HG03354 (cell line): Measurements from ENCODE around the gene AGRN.

Source experiments
- ATAC-seq: cut with Tn5 transposase; IDR thresholded peaks from one replicate; pipeline ENCODE4 v1.9.1; 2021; ENCODE audit warnings: mild to moderate bottlenecking; ENCODE audit not compliant: unreplicated experiment, poor library complexity, severe bottlenecking

AGRN gene

DNA sequence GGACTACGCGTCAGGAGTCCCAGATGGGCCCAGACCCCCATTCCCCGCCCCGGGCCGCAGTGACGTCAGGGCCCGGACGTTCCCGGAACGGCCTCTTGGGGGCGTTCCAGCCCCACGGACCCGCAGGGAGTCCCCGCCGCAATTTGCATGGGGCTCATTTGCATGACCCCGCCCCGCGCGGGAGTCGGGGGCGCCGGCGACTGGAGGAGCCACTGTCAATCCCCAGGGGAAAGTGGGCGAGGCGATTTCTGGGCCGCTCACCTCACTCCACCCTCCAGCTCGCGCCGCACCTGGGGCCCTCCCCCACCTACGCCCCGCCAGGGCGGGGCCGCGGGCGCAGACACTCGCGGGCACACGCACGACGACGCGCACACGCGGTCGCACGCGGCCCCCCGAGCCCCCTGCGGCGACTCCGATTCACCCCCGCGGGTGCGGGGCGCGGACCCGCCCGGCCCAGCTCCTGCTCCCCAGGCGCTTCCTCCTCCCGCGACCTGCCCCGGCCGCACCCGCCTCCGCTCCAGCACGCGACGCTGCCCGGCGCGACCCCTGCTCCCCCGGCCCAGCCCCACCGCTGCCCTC, 13.2 kb downstream of the AGRN start:
- ATAC-seq, result peak; percentile 85

DNA sequence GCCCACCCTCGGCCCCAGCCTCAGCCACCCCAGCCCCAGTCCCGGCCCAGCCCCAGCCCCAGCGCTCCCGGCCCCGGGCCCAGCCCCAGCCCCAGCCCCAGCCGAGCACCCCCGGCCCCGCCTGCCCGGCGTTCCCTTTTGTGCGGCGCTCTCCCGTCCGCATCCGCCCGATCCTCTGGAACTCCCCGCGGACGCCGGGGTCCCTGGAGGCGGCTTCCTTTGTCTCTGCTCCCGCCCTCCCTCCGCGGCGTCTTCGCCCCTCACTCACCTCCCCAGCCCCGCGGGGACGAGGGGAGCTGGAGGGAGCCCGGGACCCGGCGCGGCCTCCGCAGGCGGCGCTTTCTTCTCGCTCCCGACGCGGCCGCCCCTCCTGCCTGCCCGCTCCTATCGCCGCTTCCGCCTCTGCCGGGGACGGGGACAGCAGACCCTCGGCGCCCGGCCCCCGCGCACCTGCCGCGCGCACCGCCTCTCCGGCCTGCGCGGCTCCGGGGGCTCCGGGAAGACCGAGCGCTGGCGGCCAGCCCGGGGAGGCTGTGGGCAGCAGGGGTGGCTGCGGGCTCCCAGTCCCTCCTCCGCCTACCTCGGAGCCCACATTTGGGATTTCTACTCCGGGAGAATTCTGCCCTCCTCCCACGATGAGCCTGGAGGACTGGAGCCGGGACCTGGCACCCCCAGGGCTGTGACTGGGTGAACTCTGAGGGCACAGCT, 14.0 kb downstream of the AGRN start:
- ATAC-seq, result no peak

DNA sequence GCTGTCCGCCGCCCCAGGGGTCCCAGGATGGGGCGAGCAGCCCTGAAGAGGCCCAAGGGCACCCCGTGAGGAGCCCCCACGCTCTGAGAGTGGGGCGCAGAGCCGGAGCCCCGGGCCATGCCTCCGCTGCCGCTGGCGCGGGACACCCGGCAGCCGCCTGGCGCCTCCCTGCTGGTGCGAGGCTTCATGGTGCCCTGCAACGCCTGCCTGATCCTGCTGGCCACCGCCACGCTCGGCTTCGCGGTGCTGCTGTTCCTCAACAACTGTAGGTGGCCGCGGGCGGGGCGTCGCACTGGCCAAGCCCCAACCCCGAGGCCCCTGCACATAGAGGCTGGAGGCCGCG, 14.5 kb downstream of the AGRN start:
- no peak for ATAC-seq

DNA sequence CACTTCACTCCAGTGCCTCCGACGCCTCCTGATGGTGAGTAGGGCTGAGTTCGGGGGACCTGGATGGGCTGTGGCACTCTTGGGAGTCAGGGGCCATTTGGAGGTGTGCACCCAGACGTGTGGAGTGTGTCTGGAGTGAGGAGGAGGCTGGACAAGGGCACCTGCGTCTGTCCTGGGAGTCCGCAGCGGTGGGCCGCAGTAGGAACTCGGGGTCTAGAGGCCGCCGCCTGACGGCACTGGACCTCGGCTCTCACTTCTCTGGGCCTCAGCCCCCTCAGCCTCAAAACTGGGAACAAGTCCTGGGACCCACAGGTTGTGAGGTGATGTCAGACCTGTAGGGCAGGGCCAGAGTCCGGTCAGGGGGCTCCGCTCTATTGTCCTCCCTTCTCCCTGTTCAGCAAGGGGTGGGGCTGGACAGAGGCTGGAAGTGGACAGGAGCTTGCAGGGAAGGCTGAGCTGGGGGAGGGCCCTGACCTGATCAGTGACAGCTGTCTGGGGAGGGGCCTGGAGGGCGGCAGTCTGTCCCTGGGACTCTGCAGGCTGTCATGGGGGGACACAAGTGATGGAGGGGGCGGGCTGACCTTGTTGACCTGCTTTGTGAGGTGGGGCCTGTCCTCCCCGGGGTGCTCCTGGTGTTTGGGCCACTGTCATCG, 15.5 kb downstream of the AGRN start:
- no peak for ATAC-seq

DNA sequence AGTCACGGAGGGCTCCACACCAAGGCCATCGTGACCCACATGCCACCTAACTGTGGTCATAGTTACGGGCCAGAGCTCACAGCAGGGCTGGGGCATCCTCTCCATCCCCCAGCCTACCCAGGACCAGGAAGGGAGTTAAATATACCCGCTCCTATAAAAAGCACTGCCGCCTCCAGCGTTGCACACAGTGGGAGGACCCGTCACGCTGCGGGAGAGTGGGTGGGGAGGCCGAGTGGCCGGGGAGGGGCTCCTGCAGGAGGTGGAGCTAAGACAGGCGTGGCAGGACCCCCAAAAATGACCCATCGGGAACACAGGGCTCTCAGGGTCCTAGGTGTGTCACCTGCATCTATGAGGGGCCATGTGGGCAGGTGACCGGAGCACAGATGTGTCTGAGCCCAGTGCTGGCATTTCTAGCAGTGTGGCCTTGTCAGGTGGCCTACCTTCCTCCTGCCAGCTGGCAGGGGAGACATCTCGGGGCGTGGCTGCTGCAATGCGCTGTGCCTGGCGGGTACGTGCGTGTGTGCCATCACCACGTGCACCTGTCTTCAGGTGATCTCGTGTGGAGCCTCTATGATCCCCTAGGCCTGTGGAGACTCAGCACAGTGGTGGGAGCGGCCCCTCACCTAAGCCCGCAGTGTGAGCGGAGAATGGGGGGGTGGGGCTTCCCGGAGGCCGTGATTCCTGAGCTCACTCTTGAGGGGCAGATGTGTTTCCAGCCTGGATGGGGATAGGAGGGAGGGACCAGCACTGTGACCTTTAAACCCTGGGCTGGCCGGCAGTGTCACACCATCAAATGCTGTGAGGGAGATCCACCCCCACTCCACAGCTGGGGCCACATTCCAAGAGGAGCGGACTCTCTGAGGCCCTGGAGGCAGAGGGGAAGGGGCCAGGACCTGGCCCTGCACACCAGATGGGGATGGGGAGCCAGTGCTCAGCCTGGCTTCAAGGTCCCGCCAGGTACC, 17.7 kb downstream of the AGRN start:
- no peak for ATAC-seq

DNA sequence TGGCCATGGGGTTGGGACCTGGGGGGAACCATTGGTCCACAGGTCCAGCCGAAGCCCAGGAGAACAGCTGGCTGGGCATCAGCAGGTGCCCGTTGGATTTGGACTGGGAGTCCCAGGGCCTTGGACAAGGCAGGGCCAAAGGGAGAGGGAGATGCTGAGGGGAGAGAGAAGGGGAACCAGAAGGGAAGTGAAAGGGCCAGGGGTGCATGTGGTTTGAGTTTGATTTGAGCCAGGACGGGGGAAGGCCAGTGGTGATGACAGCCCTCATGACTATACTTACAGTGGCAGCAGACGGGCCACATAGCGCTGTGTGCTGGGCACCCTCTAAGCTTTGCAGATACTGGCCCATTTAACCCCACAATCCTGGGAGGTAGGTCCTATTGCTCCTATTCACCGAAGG, 18.8 kb downstream of the AGRN start:
- peak; percentile 34 for ATAC-seq

DNA sequence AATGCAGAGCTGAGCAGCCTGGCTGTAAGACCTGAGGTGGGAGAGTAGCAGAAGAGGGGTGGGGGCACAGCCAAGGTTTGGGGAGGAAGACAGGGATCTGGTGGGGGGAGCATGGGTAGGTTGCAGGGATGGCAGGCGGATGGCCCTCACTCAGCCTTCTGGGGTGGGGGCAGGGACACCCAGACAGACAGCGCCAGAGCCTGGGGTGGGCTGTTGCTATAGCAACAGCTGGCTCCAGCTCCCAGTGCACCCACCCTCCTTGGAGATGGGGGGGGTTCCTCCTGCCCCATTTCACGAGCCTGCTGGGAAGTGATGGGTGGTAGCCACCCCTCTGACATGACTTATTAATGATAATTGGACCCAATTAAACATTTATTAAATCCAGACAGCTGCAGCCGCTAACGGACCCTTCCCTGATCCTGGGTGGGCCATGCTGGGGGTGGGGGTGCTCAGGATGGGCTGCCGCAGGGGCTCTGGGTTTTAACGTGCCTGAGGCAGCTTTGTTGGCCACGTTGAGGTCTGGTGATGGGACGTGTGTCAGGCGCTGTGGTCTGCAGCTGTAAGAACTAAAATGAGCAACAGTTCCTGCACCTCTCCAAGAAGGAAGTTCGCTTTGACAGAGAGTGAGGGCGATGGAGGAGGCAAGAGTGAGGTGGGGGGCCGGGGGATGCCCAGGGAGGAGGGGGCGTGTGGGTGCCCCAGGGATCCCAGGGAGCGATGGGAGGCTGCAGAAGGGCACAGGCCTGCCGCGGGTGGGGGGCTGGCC, 19.4 kb downstream of the AGRN start:
- ATAC-seq, result no peak

DNA sequence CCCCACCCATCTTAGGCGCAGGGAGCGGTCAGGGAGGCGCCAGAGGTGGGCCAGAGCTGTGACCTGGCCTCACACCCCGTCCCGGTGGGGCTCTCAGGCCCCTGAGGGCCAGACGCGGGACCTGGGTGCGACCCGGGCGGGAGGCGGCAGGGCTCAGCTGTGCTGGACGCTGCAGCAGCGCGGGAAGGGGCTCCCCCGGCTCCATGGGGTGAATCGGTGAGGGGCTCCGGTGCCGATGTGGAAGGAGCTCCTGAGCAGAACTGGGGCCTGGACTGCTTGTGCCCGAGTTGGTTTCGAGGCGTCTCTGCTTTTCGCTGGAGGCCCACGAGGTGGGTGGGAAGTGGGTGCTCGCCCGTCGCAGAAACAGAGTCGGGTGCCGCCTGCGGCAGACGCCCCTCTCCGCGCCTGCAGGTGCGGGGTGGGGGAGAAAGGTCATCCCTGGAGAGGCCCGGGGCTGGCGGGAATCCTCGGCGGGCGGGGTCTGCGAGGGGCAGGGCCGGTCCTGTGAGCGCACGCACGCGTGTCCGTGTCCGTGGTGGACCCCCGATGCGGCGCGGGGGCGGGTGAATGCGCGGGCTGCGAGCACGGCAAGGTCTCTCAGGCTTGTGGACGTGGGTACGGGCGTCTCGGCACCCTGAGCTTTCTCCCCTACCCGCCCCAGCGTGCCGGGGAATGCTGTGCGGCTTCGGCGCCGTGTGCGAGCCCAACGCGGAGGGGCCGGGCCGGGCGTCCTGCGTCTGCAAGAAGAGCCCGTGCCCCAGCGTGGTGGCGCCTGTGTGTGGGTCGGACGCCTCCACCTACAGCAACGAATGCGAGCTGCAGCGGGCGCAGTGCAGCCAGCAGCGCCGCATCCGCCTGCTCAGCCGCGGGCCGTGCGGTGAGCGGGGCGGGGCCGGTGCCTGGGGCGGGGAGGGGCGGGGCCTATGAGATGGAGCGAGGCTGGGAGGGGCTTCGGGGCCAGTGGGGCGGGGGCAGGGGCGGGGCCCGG, 20.4 kb downstream of the AGRN start:
- peak; percentile 63 for ATAC-seq

DNA sequence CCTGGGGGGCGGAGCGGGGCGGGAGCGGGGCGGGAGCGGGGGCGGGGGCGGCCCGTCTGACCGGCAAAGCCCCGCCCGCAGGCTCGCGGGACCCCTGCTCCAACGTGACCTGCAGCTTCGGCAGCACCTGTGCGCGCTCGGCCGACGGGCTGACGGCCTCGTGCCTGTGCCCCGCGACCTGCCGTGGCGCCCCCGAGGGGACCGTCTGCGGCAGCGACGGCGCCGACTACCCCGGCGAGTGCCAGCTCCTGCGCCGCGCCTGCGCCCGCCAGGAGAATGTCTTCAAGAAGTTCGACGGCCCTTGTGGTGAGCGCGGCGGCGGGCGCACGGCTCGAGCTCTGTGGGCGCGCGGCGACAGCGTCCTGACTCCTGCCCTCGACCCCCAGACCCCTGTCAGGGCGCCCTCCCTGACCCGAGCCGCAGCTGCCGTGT, 21.2 kb downstream of the AGRN start:
- ATAC-seq, result no peak

DNA sequence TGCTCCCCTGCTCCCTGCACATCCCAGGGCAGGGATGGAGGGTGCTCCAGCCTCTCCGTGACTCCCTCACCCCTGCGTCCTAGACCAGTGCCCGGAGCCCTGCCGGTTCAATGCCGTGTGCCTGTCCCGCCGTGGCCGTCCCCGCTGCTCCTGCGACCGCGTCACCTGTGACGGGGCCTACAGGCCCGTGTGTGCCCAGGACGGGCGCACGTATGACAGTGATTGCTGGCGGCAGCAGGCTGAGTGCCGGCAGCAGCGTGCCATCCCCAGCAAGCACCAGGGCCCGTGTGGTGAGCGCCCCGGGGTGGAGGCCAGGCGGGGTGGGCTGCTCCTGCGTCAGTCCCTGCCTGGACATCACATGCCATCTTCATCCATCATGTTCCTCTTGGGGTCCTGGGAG, 22.0 kb downstream of the AGRN start:
- no peak for ATAC-seq

DNA sequence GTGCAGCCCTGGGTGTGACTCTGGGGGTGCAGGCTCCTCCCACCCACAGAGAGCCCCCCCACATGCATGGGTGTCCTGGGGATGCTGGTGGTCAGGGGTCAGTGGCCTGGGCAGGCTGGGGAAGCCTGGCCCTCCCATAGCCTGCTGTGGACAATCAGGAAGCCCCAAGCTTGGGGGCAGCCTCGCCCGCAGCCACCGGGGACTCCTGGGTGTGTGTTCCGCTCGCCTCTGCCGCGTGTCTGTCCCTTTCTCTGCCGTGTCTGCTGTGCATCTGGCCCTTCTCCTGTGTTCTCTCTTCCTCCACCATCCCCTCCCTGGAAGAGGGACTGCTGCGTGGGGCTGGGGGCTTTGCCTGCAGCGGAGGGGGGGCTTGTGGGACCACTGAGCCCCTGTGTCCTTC, 22.9 kb downstream of the AGRN start:
- no peak for ATAC-seq

DNA sequence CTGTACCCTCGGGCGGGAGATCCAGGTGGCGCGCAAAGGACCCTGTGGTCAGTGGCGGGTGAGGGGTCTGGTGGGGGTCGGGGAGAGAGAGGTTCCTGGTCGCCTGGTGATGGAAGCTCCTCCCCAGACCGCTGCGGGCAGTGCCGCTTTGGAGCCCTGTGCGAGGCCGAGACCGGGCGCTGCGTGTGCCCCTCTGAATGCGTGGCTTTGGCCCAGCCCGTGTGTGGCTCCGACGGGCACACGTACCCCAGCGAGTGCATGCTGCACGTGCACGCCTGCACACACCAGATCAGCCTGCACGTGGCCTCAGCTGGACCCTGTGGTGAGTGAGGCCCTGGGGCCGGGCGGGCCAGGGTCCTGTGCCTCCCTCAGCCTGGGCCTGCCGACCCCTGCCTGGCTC, 23.5 kb downstream of the AGRN start:
- no peak for ATAC-seq

DNA sequence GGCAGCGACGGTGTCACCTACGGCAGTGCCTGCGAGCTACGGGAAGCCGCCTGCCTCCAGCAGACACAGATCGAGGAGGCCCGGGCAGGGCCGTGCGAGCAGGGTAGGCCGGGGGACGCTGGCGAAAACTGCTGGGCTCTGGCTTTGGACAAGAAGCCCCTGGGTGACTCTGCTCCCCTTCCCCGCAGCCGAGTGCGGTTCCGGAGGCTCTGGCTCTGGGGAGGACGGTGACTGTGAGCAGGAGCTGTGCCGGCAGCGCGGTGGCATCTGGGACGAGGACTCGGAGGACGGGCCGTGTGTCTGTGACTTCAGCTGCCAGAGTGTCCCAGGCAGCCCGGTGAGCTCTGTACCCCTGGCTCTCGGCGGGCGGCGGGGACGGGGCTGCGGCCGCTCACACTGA, 24.0 kb downstream of the AGRN start:
- no peak for ATAC-seq

DNA sequence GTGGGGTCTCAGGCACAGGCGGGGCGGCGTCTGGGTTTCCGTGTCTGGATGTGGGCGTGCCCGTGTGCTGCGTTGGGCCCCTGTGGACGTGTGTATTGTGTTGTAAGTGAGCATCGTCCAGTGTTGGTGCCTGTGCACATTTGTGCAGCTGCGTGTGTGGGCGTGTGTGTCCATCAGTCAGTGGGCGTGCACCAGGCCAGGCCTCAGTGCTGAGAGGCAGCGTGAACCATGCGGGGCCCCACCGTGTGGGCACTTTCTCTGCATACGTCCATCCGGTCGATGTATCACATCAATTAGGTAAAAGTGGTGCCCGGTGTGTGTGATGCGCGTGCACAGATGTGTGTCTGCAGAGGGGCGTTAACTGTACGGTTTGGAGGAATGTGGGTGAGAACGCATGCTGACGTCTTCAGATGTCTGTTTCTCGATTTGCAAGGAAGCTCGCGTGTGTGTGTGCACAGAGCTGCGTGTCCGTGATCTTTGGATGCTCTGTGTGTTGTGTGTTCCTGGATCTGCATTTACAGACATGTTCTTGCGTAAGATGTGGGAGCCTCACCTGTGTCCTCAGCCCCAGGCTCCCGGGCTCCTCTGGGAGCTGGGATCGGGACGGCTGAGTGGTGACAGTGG, 24.6 kb downstream of the AGRN start:
- ATAC-seq, result no peak

DNA sequence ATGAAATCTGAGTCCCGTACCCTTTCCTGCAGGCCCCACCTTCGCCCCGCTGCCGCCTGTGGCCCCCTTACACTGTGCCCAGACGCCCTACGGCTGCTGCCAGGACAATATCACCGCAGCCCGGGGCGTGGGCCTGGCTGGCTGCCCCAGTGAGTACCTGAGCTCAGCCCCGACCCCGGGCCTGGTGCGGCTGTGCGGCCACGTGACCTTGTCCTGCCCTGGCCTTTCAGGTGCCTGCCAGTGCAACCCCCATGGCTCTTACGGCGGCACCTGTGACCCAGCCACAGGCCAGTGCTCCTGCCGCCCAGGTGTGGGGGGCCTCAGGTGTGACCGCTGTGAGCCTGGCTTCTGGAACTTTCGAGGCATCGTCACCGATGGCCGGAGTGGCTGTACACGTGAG, 25.2 kb downstream of the AGRN start:
- no peak for ATAC-seq

DNA sequence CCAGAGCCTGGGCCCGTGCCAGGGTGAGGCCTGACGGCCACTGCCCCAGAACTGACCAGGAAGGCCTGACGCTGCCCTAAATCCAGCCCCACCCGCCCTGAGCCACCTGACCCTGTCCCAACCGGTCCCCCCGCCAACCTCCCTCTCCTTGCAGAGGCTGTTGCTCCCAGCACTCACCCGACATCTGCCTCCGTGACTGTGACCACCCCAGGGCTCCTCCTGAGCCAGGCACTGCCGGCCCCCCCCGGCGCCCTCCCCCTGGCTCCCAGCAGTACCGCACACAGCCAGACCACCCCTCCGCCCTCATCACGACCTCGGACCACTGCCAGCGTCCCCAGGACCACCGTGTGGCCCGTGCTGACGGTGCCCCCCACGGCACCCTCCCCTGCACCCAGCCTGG, 26.3 kb downstream of the AGRN start:
- ATAC-seq, result no peak

DNA sequence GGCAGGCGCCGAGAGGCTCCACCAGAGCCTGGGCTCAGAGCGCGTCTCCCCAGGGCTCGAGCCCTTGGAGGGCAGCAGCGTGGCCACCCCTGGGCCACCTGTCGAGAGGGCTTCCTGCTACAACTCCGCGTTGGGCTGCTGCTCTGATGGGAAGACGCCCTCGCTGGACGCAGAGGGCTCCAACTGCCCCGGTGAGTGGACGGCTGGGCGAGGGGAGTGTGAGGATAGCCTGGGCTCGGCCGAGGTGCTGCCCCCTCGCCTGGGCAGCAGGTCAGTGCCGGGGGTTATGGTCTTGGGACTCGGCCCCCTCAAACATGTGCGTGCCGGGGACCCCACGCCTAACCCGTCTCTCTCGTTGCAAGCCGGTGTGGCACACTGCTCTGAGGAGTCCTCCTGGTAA, 26.8 kb downstream of the AGRN start:
- ATAC-seq, result no peak

DNA sequence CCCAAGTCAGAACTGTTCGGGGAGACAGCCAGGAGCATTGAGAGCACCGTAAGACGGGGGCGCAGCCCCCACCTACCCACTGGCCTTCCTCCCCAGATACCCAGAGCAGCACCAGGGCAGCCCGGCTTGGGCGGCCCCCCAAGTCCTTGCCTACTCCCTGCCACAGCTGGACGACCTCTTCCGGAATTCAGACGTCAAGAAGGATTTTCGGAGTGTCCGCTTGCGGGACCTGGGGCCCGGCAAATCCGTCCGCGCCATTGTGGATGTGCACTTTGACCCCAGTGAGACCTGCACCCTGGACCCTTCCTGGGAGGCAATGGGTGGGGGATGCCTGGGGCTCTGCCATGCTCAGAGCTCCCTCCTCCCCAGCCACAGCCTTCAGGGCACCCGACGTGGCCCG, 27.5 kb downstream of the AGRN start:
- no peak for ATAC-seq
